ENCODE results near the gene SCAI.
A peak's percentile ranks its signal among the peaks of the same experiment; 100 is the strongest.

Gene SCAI

GRCh38 chr9:124911766-124912165, 231.6 kb downstream of the SCAI start:
- in situ Hi-C loops (cut with HindIII; ENCODE audit: low sequenced_read_pairs), result no loop called here
- TF ChIP-seq CTCF (IDR thresholded peaks at IDR 0.05; ENCODE audit: low read depth, low read length), result no peak
- DNase-seq (ENCODE audit: low read depth, low spot score), result no peak
- no peak overlapping the region for H3K4me3 ChIP-seq (ENCODE audit: low read depth, low read length)

- DNase-seq (ENCODE audit: low read depth, low spot score), result no peak
- TF ChIP-seq CTCF (IDR thresholded peaks at IDR 0.05; ENCODE audit: low read depth, low read length), result no peak
- H3K4me3 ChIP-seq (ENCODE audit: low read depth, low read length), result no peak overlapping the region
- in situ Hi-C loops (cut with HindIII; ENCODE audit: low sequenced_read_pairs), result no loop called here
Measured at GRCh38 chr9:124908098-124908497, 235.2 kb downstream of the SCAI start.

GRCh38 chr9:124906966-124907365, 236.4 kb downstream of the SCAI start:
- no peak for DNase-seq (ENCODE audit: low read depth, low spot score)
- H3K4me3 ChIP-seq (ENCODE audit: low read depth, low read length), result no peak overlapping the region
- TF ChIP-seq CTCF (IDR thresholded peaks at IDR 0.05; ENCODE audit: low read depth, low read length), result no peak
- in situ Hi-C loops (cut with HindIII; ENCODE audit: low sequenced_read_pairs), result no loop called here

GRCh38 chr9:124899845-124900244, 243.5 kb downstream of the SCAI start:
- in situ Hi-C loops (cut with HindIII; ENCODE audit: low sequenced_read_pairs), result no loop called here

GRCh38 chr9:124897570-124898460, 245.5 kb downstream of the SCAI start:
- no peak for TF ChIP-seq CTCF (IDR thresholded peaks at IDR 0.05; ENCODE audit: low read depth, low read length)
- H3K4me3 ChIP-seq (ENCODE audit: low read depth, low read length), result no peak overlapping the region
- no peak for DNase-seq (ENCODE audit: low read depth, low spot score)
- in situ Hi-C loops (cut with HindIII; ENCODE audit: low sequenced_read_pairs), result no loop called here

More at GRCh38 chr9:124899845-124900244, 243.5 kb downstream of the SCAI start:
- no peak for DNase-seq (ENCODE audit: low read depth, low spot score)
- no peak overlapping the region for H3K4me3 ChIP-seq (ENCODE audit: low read depth, low read length)
- no peak for TF ChIP-seq CTCF (IDR thresholded peaks at IDR 0.05; ENCODE audit: low read depth, low read length)

GRCh38 chr9:124894741-124895170, 248.6 kb downstream of the SCAI start:
- in situ Hi-C loops (cut with HindIII; ENCODE audit: low sequenced_read_pairs), result no loop called here
- H3K4me3 ChIP-seq (ENCODE audit: low read depth, low read length), result no peak overlapping the region
- TF ChIP-seq CTCF (IDR thresholded peaks at IDR 0.05; ENCODE audit: low read depth, low read length), result peak; percentile 73
- peak; percentile 52 for DNase-seq (ENCODE audit: low read depth, low spot score)
